Measurements from ENCODE around the gene ZNF813. TPM values are rescaled to one million over a fixed set of nuclear protein-coding genes. Genes with fewer than 3 reads are reported as not detected.
A peak's percentile ranks its signal among the peaks of the same experiment; 100 is the strongest.
"Not testable (repeated sequence)": the region's sequence is repeated elsewhere in the genome, so short reads cannot be mapped to it uniquely, and the experiment has no call there.

ZNF813 gene
- total RNA-seq, result 16.0 and 16.6 TPM in 2 replicates
- long read RNA-seq, full-length matches to known transcripts, result 12 of 17 reads
- long read RNA-seq, partial matches to known transcripts, result 1 of 17 reads
- long read RNA-seq, other reads (novel, unspliced or antisense), result 4 of 17 reads

DNA sequence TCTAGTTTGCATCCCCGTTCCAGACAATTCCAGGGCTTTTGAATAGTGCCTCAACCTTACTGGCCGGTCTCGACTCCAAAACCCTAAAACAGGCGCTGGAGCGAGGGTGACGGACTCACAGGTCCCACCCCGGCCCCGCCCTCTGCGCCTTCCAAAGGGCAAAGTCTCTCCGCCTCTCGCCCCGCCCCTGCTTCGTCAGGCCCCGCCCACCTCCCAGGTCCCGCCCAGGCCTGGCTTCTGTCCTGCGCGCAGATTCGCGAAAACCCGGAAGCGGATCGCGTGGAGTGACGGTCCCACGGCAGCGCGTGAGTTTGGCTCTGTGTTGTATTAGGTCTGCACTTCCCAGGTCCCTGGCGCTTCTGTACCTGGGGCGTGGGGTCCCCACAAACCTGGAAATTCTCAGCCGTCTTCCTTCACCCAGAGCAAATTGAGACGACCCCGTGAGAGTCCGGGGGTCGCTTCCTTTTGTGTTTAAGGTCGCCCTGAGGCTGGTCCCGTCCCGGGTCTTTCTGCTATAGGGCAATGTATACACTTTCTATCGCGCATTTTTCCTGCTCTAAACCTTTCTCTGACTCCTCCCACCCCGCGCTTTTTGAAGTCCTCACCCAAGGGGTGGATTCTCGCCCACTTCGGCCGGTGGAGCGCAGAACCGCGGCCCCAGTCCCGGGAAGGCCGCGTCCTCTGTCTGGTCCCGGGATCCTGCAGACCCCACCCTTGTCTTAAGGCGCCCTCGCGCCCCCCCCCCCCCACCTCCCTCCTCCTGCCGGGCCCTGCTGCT, at the start of gene ZNF813:
ZNF813 (plus strand) TSS at position 249 of the 778 bp plus-strand sequence. CDS start 16,090 bp downstream, outside the sequence.
- peak within 1 kb of the TSS; percentile 95 for H3K4me3 Mint-ChIP-seq (ENCODE audit: low read depth)
- peak within 1 kb of the TSS; percentile 98 for H3K27ac Mint-ChIP-seq
- H3K9me3 Mint-ChIP-seq (ENCODE audit: low read depth), result peaks cover 8% of the 10 kb centered on the region
- H3K4me1 Mint-ChIP-seq (ENCODE audit: low read depth), result peaks cover 36% of the 10 kb centered on the region
- peak; percentile 97 for DNase-seq (ENCODE audit: low spot score, unreplicated experiment)
- TF ChIP-seq CTCF (IDR thresholded peaks at IDR 0.05; ENCODE audit: unreplicated experiment), result no peak
- H3K36me3 Mint-ChIP-seq (ENCODE audit: insufficient read depth), result peaks cover 13% of the 10 kb centered on the region
- no peaks in the 10 kb centered on the region for H3K27me3 Mint-ChIP-seq

GRCh38 chr19:53420520-53421315, 46.8 kb upstream of the ZNF813 start:
- peak overlapping the region; percentile 45 for H3K4me3 Mint-ChIP-seq (ENCODE audit: low read depth)
- H3K9me3 Mint-ChIP-seq (ENCODE audit: low read depth); H3K36me3 Mint-ChIP-seq (ENCODE audit: insufficient read depth); DNase-seq (ENCODE audit: low spot score, unreplicated experiment); H3K27me3 Mint-ChIP-seq: not testable (repeated sequence)
- H3K4me1 Mint-ChIP-seq (ENCODE audit: low read depth), result peaks cover 36% of the 10 kb centered on the region
- H3K27ac Mint-ChIP-seq, result peak overlapping the region; percentile 97

- DNase-seq (ENCODE audit: low spot score, unreplicated experiment), result no peak
- no peaks in the 10 kb centered on the region for H3K27me3 Mint-ChIP-seq
- peaks cover under 1% of the 10 kb centered on the region for H3K9me3 Mint-ChIP-seq (ENCODE audit: low read depth)
- H3K27ac Mint-ChIP-seq, result peak overlapping the region; percentile 49
- no peak overlapping the region for H3K4me3 Mint-ChIP-seq (ENCODE audit: low read depth)
- TF ChIP-seq CTCF (IDR thresholded peaks at IDR 0.05; ENCODE audit: unreplicated experiment), result no peak
- H3K36me3 Mint-ChIP-seq (ENCODE audit: insufficient read depth), result peaks cover under 1% of the 10 kb centered on the region
- peaks cover 36% of the 10 kb centered on the region for H3K4me1 Mint-ChIP-seq (ENCODE audit: low read depth)
Observed at GRCh38 chr19:53422551-53422950, 45.0 kb upstream of the ZNF813 start.

DNA sequence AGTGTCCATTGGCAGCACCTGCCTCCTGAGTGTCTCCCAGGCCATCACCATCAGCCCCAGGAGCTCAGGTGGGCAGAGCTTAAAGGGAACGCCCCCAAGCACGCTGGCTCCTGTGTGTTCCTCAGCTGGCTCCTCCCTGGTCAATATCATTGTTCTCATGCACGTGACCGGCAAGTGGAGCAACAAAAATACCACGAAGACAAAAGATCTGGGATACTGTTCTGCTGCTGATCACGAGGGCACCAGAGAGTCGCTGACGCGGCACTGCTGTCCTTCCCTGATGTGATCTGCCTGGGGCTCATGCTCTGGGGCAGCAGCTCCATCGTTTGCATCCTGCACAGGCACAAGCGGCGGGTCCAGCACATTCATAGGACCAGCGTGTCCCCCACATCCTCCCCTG, 44.5 kb upstream of the ZNF813 start:
- H3K36me3 Mint-ChIP-seq (ENCODE audit: insufficient read depth); H3K27me3 Mint-ChIP-seq; H3K9me3 Mint-ChIP-seq (ENCODE audit: low read depth); DNase-seq (ENCODE audit: low spot score, unreplicated experiment): not testable (repeated sequence)
- H3K27ac Mint-ChIP-seq, result peak overlapping the region; percentile 86
- peak overlapping the region; percentile 68 for H3K4me3 Mint-ChIP-seq (ENCODE audit: low read depth)
- H3K4me1 Mint-ChIP-seq (ENCODE audit: low read depth), result peaks cover 36% of the 10 kb centered on the region

DNA sequence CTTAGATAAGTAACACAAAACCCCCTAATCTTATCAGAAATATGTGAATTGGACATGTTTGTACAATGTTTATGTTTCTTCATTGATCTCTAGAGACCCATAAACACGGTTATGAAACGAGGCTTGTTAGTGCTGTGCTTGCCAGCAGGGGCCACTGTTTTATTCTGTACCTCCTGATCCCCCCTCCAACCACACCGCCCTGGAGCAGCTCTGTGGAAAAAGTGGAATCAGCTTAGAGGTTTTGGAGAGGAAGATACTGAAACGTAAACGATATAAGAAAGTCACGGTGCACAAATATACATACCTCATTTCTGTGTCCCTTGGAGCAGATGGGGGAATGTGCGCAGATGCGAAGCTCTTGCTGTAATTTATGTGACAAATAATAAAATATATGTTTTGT, 43.9 kb upstream of the ZNF813 start:
- peaks cover 37% of the 10 kb centered on the region for H3K4me1 Mint-ChIP-seq (ENCODE audit: low read depth)
- H3K9me3 Mint-ChIP-seq (ENCODE audit: low read depth); DNase-seq (ENCODE audit: low spot score, unreplicated experiment); H3K36me3 Mint-ChIP-seq (ENCODE audit: insufficient read depth); H3K27me3 Mint-ChIP-seq: not testable (repeated sequence)
- peak overlapping the region; percentile 91 for H3K27ac Mint-ChIP-seq
- H3K4me3 Mint-ChIP-seq (ENCODE audit: low read depth), result peak overlapping the region; percentile 66
- peak; percentile 34 for TF ChIP-seq CTCF (IDR thresholded peaks at IDR 0.05; ENCODE audit: unreplicated experiment)

- H3K36me3 Mint-ChIP-seq (ENCODE audit: insufficient read depth), result peaks cover 7% of the 10 kb centered on the region
- H3K27ac Mint-ChIP-seq, result peak overlapping the region; percentile 88
- H3K4me3 Mint-ChIP-seq (ENCODE audit: low read depth), result peak overlapping the region; percentile 67
- H3K27me3 Mint-ChIP-seq, result no peaks in the 10 kb centered on the region
- peak; percentile 62 for DNase-seq (ENCODE audit: low spot score, unreplicated experiment)
- no peaks in the 10 kb centered on the region for H3K9me3 Mint-ChIP-seq (ENCODE audit: low read depth)
- H3K4me1 Mint-ChIP-seq (ENCODE audit: low read depth), result peaks cover 42% of the 10 kb centered on the region
- TF ChIP-seq CTCF (IDR thresholded peaks at IDR 0.05; ENCODE audit: unreplicated experiment), result peak; percentile 86
Observed at GRCh38 chr19:53424968-53425597, 42.5 kb upstream of the ZNF813 start.
